Measurements from ENCODE around the gene LPCAT1. TPM values are rescaled to one million over a fixed set of nuclear protein-coding genes. Genes with fewer than 3 reads are reported as not detected.

Gene LPCAT1
- total RNA-seq, 4 donors from 2014 or later = 18.9 to 47.5 (median 29.2) TPM

- no peak for TF ChIP-seq CTCF (IDR thresholded peaks at IDR 0.05; ENCODE audit: low read depth)
These were observed 74.6 kb downstream of the LPCAT1 start for GRCh38 chr5:1449081-1449630.

- TF ChIP-seq CTCF (IDR thresholded peaks at IDR 0.05; ENCODE audit: low read depth) = no peak
These were observed 75.2 kb downstream of the LPCAT1 start for GRCh38 chr5:1448511-1449011.

GRCh38 chr5:1447671-1448361 lies 75.9 kb downstream of the LPCAT1 start:
- TF ChIP-seq CTCF (IDR thresholded peaks at IDR 0.05; ENCODE audit: low read depth) = no peak

- TF ChIP-seq CTCF (IDR thresholded peaks at IDR 0.05; ENCODE audit: low read depth) = no peak
These were observed 77.0 kb downstream of the LPCAT1 start for GRCh38 chr5:1446602-1447343.

GRCh38 chr5:1445689-1446601 lies 77.8 kb downstream of the LPCAT1 start:
- no peak for TF ChIP-seq CTCF (IDR thresholded peaks at IDR 0.05; ENCODE audit: low read depth)

GRCh38 chr5:1445313-1445688 lies 78.5 kb downstream of the LPCAT1 start, which contains the start of gene SLC6A3:
SLC6A3 (minus strand) TSS chr5:1445440; CDS start chr5:1443197, 2,243 bp downstream.
- TF ChIP-seq CTCF (IDR thresholded peaks at IDR 0.05; ENCODE audit: low read depth) = no peak
